HL-60 (cell line): ENCODE data around the gene P2RY11.

Experiments used
- DNase-seq, 2 experiments: peaks; one replicate each; pipeline ENCODE4 v3.0.0-alpha.2; 2010 to 2020; ENCODE audit warnings: low read depth in 1 of 2, low spot score in 1 of 2
- H3K27ac ChIP-seq: fragments of 250-450 bp; sonication (Bioruptor Pico); replicated peaks from 2 replicates; pipeline ENCODE4 v1.5.1; 2020; ENCODE audit warnings: mild to moderate bottlenecking, moderate library complexity
- H3K27me3 ChIP-seq: fragments of 250-450 bp; sonication (Bioruptor Pico); 2 replicates; pipeline ENCODE4 v1.5.1; 2021; ENCODE audit warnings: mild to moderate bottlenecking, moderate library complexity; ENCODE audit not compliant: insufficient read depth, poor library complexity, severe bottlenecking
- H3K4me3 ChIP-seq: replicated peaks from 2 replicates; pipeline ENCODE4 v1.5.1; 2011; ENCODE audit warnings: mild to moderate bottlenecking, control low read depth, low read length; ENCODE audit not compliant: insufficient read depth
- CTCF ChIP-seq: IDR thresholded peaks from one replicate; pipeline ENCODE4 v1.5.1; 2011; ENCODE audit warnings: low read length, control low read depth, inconsistent platforms; ENCODE audit not compliant: insufficient read depth
- GABPA ChIP-seq: IDR thresholded peaks from 2 replicates; pipeline ENCODE4 v1.6.1; 2012; ENCODE audit warnings: low read depth
- POLR2AphosphoS5 ChIP-seq: IDR thresholded peaks from 2 replicates; pipeline ENCODE4 v1.6.1; 2012; ENCODE audit warnings: low read depth
- REST ChIP-seq: IDR thresholded peaks from 2 replicates; pipeline ENCODE4 v1.6.1; 2012; ENCODE audit warnings: low read depth; ENCODE audit not compliant: insufficient replicate concordance
- SPI1 ChIP-seq: IDR thresholded peaks from 2 replicates; pipeline ENCODE4 v1.6.1; 2012; ENCODE audit warnings: low read depth, mild to moderate bottlenecking, borderline replicate concordance

P2RY11 gene

GRCh38 chr19:10120538-10121189 lies 9.2 kb downstream of the P2RY11 start:
- no peak overlapping the region for H3K4me3 ChIP-seq
- H3K27me3 ChIP-seq: no peaks in the 10 kb centered on the region
- no peak for DNase-seq
- TF ChIP-seq POLR2AphosphoS5: no peak
- no peak for TF ChIP-seq SPI1
- TF ChIP-seq CTCF: no peak
- no peak for TF ChIP-seq REST
- TF ChIP-seq GABPA: no peak
- no peak overlapping the region for H3K27ac ChIP-seq

GRCh38 chr19:10122045-10122444 lies 10.6 kb downstream of the P2RY11 start:
- H3K4me3 ChIP-seq: no peak overlapping the region
- TF ChIP-seq CTCF (no peak), SPI1 (no peak), POLR2AphosphoS5 (no peak), GABPA (no peak), REST (no peak)
- no peaks in the 10 kb centered on the region for H3K27me3 ChIP-seq
- H3K27ac ChIP-seq: no peak overlapping the region
- DNase-seq: no peak

- no peak overlapping the region for H3K4me3 ChIP-seq
- H3K27me3 ChIP-seq: no peaks in the 10 kb centered on the region
- TF ChIP-seq GABPA: no peak
- TF ChIP-seq SPI1: no peak
- no peak for TF ChIP-seq POLR2AphosphoS5
- no peak for DNase-seq
- no peak overlapping the region for H3K27ac ChIP-seq
Observed at GRCh38 chr19:10124429-10124828, 12.9 kb downstream of the P2RY11 start.

GRCh38 chr19:10126213-10126639 lies 14.7 kb downstream of the P2RY11 start:
- DNase-seq: peak in 1 of 2 experiments; percentile 63
- TF ChIP-seq POLR2AphosphoS5 (no peak), SPI1 (peak; percentile 76; the same call in 1 of the 2 replicates)
- Histone ChIP-seq H3K27ac (peak overlapping the region; percentile 56), H3K27me3 (no peaks in the 10 kb centered on the region), H3K4me3 (no peak overlapping the region)
